HS-27A (cell line): ENCODE results near the gene DUSP2.

ENCODE experiments used
- DNase-seq: peaks from one replicate; pipeline ENCODE4 v3.0.0-alpha.2; 2012; ENCODE audit warnings: low read depth, missing footprints

The DUSP2 gene

DNA sequence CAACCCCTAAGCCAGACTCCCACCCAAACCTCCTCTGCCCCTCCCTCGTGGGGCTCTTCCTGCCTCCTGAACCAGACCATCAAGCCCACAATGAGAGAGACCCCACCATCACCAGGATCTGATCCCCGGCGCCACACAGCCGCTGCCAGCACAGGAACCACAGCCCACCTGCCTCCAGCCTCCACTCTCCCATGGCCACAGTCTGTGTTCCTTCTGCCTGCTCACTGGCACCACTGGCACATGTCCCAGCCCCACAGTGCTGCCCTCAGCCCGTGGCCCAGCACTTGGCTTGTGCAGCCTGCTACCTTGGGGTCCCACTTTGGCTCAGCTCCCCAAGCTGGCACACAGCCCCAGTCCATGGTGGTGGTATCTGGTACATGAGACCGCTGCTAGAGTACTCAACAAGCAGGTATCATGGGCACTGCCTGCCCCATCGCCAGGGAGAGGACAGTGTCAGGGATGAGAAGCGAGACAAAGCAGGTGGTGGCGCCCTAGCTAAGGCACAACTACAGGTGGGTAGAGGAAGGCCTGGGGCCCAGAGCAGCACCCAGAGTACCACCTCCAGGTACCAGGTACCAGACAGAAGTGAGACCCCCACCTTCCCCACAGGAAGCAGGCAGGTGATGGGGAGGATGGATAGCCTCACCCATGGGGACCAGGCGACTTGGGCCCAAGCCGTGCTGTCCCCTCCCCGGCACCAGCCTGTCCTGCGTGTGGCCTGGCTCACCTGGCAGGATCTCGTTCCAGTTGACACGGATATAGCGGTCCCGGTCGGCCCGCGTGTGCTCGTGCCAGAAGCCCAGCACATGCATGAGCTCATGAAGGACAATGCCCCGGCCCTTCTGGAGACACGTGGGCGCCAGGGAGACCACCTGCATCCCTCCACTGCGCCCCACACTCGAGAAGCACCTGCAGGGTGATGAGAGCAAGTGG lies 13.2 kb downstream of the DUSP2 start:
- DNase-seq = no peak

DNA sequence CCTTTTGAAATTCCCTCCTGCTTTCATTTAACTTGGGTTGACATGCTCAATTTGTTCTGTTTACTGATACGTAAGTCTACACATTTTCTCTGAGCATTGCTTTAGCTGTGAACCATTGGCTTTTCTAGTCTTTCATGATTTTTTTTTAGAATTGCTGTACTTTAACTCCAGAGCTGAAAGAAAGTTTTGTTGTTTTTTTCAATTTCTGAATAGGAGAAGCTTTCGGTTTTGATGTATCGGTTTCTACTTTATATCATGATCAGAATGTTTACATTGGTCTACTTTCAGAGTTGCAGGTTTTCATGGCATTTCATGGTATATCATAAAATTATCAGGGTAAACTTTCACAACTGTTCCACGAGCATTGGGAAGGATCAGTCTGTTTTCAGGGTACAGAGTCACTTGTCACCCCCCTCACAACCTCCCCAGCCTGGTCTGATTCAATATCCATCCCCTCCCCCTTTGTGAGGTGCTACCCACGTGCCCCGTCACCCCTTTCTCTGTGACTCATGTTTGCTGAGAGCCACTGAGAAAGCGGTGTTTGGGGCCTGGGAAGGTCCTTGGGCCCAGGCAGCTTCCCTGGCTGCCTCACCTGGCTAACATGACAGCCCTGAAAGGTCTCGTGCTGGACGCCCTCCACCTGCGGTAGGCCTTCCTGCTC lies 14.0 kb downstream of the DUSP2 start:
- no peak for DNase-seq

DNA sequence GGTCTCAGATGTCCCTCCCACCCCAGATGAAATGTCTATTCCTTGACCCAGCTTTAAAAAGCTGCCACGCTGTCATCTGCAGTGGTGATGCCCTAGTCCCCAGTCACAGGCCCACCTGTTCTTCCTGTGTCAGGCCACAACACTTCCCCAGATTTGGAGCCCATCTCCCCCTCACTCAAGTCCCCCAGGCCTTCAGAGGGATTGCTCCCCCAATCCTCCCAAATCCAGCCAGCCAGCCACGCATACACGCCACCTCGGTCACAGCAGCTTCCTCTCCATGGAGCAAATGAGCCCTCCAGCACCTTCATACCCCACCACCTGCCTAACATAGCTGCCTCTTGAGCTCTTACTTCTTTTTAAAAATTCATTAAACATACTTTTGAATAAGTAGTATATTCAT lies 14.8 kb downstream of the DUSP2 start:
- no peak for DNase-seq

DNA sequence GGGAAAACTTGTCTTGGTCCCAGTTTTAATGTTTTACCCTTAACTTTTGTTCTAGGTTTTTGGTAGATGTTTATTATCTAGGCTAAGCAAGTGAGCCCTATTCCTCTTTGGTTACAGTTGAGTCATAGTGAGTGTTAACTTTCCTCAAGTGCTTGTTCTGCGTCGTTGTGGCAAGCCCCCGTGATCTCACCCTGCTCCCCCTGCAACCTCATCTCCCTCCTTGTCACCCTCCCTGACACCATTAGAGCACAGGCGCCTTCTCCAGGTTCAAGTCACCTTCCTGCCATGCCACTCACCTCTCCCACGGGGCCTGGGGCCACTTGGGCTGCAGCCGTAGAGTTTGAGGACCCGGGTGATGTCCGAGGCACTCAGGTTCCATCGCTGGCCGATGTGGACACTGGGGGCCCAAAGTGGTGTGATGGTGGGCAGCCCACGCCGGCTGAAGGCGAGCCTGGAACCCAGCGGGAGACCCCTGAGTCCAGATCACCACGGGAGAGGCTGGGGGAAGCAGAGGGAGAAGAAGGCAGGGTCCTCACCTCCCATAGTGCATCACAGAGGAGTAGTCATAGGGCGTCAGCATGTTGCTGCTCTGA lies 15.6 kb downstream of the DUSP2 start:
- DNase-seq = no peak

DNA sequence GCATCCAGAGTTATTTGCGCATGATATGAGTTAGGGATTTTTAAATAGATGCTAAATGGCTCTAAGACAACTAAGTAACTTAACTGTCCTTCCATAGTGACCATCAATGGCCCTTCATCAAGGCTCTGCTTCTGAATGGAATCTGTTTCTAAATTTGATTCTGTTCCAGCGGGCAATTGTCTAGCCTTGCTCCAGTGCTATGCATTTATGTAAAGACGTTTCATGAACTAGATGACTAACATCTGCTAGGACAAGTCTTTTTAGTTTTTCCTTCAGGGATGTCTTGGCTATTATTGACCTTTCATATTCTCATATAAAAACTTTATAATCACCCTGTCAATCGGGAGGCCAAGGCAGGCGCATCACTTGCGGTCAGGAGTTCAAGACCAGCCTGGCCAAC lies 16.8 kb downstream of the DUSP2 start:
- no peak for DNase-seq

DNA sequence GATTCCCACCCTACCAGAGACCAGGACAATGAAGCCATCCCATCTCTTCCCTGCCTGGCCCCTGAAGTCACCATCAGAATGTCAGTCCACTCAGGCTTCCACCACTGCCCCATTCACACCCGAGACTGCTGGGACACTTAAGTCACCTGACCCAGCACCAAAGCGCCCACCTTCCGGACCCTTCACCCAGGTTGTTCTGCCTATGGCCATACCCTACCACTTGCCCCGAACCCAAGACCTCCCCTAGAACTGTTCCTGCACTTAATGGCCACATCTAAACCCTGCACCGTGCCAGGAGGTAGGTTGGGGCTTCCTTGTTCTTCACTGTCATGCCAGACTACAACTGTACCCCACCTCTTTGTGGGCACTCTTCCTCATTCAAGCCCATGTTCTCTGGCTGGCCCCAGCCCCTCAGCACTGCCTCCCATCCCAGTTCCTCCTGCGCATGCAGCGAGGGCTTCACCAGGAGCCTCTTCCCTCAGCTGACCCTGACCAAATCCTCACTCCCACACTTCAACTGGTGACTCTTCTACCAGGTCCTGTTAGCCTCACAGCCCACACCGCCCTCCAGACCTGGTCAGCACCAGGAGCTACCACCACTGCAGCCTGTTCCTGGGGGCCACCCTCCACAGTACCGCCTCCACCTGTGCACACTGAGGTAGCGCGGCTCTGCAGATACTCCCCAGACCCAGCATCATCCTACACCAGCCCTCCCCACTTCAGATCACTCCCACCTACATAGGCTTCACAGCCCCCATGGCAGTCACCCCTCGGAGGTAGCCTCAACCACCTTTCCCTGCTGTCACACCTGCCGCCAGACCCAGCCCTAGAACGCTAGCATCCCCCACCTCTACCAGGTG lies 20.6 kb downstream of the DUSP2 start:
- DNase-seq = no peak

DNA sequence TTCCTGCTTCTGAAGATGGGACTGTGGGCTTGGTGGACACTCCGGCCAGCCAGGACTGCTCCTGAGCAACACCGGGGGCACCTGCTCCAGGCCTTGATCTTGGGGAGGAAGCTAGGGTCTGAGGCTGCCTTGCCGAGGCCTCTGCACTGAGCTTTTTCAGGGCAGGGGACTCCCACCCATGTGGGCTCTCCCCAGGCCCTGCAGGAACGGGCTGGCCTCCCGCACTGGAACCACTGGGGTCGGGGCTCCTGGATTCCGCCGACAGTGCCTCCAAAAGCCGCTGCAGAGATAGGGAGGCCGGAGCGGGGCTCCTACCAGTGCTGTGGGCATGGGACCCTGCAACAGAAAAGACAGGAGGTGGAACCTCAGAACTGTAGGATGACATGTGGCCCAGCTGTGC lies 21.3 kb downstream of the DUSP2 start:
- DNase-seq = no peak

DNA sequence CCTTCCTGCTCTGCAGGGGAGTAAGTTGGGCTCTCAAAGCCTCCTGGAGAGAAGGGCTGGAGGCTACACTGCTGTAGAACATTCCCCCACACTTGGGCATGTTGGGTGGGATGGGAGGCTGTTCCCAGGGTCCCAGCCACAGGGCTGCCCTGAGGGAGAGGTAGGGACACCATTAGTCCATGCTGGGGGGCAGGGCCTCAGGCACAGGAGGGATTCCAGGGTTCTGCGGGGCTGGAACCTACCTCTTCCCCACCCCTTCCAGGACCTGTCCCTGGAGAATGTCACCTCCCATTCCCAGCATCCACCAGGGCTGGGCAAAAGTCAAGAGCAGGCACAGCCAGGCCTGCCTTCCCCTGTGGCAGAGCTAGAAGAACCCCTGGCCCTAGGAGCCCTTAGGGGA lies 21.9 kb downstream of the DUSP2 start:
- no peak for DNase-seq

DNA sequence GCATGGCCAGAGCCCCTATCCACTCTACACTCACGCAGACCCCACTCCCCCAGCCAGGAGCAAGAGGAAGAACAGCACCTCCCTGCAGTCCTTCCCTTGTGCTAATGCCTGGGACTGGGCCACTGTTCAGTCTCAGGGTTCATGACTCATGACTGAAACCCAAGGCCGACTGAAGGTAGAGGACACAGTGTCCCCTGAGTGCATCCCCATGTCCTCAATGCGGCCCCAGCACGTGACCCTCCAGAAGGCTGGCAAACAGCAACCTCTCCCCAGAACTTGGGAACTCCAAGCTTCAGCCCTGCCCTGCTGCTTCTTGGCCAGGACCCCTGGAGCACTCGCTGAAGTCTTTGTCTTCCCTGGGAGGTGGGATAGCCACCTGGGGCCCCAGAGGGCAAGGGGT lies 22.8 kb downstream of the DUSP2 start:
- no peak for DNase-seq

DNA sequence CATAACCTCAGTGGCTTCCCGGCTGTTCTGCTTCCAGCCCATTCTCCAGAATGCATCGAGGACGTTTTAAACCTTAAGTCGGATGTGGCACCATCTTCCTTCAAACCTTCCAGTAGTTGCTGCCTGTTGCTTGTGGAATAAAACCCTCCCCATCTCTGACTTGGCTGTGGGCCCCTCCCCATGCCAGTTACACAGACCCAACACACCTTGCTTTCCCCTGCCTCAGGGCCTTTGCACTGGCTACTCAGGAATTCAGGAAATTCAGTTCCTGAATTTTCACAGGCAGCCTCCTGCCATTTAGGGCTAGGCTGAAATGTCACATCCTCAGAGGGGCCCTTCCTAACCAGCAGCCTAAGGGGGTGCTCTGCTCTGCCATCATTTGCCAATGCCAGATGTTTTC lies 23.8 kb downstream of the DUSP2 start:
- no peak for DNase-seq

DNA sequence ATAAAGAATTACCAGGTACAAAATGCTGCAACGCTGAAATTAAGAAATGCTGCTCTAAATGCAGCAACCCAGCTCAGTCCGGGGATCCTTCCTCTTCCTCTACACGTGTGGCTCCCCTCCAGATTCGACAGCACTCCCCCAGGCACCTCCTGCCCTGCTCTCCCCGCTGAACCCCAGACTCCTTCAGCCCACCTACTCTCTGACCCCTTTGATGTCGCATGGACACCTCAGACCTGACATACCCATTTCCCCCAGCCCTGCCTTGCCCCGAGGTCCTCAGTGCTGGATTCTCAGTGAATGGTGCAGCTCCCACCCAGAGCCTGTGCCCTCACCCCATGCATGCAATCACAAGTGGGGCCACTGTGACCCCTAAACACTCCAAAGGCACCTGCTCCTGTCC lies 24.2 kb downstream of the DUSP2 start:
- DNase-seq = no peak

DNA sequence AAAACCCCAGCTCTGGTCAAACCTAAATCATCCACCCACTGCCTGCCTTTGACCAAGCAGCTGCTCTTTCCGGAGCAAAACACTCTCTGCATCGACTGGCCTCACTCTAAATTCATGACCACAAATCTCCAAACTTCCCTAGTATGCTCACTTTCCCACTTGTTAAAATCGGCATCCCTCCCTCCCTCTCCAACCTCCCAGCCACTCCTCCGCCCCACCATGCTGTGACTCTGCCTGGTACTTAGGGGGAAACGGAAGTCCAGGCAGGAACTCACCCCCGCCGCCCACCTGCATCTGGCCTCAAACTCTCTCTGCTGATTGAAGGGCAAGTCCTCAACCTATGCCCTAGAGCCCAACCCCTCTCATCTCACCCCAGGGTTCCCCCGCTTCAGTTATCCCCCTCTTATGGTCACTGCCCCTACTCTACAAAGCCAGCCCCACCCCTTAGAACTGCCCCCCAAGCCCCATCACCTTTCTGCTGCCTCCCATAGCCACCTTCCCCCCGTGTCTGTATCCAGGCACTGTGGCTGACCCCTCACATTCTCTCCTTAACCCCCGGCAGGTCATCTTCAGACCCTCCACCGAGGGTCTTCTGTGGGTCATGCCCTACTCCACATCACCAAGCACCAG lies 25.0 kb downstream of the DUSP2 start:
- no peak for DNase-seq

DNA sequence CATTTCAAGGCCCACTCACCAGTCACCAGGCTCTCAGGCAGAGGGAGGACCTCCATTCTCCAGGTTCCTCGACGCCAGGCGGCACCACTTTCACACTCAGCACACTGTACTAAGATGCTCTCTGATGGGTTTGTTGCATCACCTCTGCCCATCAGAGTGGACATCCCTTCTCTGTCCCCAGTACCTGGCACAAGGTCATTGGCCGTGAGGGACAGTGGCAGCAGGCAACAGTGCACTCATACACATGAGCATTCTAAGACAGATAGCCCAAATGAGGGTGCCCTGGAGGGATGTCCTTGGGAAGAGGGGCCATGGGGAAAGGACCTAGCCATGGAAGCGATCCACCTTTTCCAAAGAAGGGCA lies 25.9 kb downstream of the DUSP2 start:
- no peak for DNase-seq

DNA sequence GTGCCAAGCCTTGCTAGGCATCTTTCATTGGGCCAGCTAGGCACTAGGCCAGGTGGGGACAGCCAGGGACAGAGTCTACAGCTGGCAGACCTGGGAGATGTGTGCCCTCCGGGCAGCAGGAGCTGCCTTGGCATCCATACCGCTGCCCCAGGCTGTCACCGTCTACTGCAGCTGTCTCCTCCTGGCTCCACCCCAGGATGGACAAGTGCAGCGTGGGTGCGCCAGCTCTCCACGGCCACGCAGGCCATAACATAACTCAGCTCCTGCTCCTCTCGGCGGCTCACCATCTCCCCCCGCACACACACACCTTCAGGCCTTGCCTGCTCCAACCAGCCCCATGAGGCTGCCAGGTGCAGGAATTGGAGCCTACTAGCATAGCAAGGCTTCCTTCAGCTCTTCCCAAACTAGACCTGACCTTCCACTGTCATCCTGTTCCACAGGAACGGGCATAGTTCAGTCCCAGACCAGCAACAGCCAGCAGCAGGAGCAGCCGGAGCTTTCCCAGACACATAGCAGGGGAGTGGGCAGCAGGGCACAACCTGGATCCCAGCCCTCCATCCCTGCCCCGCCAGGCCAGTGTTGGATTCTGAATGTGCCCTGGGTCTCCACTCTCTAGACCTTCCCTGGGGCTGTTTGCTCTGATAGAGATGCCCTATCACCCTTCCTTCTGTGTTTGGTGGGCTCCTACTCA lies 26.4 kb downstream of the DUSP2 start:
- no peak for DNase-seq

DNA sequence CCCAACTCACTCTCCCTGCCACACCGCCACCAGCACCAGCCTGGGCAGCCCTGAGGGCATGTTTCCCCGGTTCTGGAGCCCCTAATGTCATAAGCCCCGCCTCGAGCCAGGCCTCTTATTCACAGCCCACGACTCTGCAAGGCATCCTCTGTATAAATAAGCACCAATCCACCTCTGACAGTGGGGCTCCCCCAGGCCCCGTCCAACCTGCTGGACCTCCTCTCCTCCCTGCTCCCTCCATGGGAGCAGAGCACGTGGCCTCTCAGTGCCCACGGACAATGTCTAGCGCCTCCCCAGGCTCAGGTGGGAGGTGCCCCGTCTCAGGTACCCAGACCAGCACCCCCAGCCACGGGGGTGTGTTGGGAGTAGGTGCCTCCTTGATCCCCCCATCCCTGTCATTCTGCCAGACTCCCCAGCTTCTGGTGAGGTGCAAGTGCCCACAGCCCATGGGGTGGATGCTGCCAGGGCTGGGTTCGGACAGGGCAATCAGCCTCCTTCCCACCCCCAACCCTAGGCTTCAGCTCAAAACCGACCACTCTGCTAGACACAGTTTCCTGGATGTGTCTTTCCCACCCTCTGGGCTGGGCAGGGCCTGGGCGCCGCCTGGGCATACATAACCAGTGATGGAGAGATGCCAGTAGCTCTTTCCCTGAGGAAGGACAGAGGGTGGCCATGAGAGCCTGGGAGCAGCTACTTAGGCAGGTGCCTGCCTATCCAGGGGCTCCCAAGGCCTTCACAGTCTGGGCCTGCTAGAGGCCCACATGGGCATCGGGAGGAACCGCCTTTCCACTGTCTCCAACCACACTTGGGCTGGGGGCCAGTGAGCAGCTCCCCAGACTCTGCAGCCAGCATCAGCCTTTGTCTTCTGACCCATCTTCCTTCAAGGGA lies 27.3 kb downstream of the DUSP2 start:
- DNase-seq = no peak

DNA sequence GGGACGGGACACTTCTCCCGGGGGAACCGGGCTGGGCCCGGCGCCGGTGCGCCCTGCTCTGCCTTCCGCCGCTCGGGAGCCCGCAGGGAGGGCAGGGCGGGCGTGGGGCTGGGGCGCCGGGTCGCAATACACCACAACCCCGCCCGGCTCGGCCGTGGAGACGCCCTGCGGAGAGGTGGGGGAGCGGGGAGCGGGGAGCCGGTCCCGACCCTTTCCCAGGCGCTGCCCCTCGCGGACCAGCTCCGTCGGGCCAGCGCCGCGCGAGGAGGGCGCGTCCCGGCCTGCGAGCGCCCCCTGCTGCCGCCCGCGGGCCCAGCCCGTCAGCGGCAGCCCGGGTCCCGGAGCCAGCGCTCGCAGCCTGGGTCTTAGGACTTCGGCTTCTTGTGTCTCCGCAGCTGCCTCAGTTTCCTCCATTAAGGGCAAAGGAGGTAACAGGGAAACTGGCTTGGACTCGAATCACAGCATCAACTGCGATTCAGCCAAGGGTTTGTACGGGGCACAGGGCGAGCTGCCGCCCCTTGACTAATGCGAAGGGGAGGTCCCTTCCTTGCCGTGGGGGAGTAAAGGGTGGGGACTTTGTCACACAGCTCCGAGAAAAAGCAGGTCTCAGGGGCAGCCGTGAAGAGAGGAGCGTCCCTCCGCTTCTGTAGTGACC lies 28.2 kb downstream of the DUSP2 start:
- DNase-seq = no peak

DNA sequence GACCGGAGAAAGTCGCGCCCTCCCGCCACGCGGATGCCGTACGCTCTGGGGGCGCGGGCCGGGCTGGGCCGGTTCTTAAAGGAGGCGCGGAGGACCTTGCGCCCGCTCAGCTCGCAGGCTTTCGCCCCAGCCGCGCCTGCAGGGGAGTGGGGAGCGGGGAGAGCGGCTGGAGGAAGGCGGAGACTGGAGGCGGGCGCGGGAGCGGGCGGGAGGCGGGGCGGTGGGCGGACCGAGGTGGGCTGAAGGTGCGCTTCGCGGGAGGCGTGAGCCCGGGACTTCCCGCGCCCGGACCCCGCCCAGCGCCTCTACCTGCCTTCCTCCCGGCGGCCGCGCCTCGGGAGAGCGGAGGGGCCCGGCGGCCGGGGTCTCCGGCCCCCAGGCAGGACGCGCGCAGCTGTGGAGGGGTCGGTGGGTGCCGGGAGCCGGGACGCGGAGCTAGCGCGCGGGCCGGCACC lies 28.8 kb downstream of the DUSP2 start, which contains the start of gene ADRA2B:
Gene ADRA2B, minus strand, starts transcription at position 148 of the 455 bp plus-strand sequence. CDS start 422 bp downstream, outside the sequence.
- no peak for DNase-seq

DNA sequence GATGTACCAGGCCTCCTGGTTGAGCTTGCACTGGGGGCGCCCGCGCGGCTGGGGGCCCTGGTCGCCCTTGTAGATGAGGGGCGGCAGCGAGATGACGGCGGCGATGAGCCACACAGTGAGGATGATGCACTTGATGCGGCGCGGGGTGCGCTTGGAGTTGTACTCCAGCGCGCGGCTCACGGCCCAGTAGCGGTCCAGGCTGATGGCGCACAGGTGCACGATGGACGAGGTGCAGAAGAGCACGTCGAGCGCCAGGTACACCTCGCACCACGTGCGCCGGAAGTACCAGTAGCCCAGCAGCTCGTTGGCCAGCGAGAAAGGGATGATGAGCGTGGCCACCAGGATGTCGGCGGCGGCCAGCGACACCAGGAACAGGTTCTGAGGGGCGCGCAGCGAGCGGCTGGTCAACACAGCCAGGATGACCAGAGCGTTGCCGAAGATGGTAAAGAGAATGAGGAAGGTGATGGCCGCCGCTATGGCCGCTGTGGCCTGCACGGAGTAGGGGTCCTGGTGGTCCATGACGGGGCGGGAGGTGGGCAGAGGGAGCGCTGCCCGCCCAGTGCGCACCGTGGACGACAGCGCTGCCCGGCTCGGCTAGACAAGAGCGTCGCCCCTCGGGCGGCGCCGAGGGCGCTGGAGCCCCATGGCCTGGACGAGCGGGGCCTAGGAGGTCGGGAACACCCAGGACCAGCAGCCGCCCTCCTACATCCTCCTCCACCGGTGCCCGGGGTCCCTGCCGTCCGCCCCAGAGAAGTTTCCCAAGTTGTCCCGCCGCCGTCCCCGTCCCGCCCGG lies 29.4 kb downstream of the DUSP2 start:
- DNase-seq = no peak
